CD4-positive, alpha-beta T cell treated with Interleukin-10 for 1 hour (primary cell): Measurements from ENCODE around the gene LNX2.

ENCODE experiments used
- DNase-seq: peaks from one replicate; pipeline ENCODE4 v3.0.0-alpha.2; 2020

The LNX2 gene

GRCh38 chr13:27497563-27498230 is 122.6 kb downstream of the LNX2 start:
- no peak for DNase-seq

- DNase-seq: no peak
These were observed 123.6 kb downstream of the LNX2 start for GRCh38 chr13:27496536-27497273.

- no peak for DNase-seq
These were observed 124.3 kb downstream of the LNX2 start for GRCh38 chr13:27496006-27496405.
